ACC112 (cell line): ENCODE measurements around the gene USP48.

Experiments used
- H2AFZ ChIP-seq: fragments of 200-600 bp; sonication (generic); one replicate; pipeline ENCODE4 v1.6.0; 2017; ENCODE audit warnings: antibody characterized with exemption, low read length; ENCODE audit not compliant: unreplicated experiment
- H3K27ac ChIP-seq: fragments of 200-600 bp; sonication (generic); 2 replicates; pipeline ENCODE4 v1.5.1; 2014; ENCODE audit warnings: low read depth, mild to moderate bottlenecking, antibody characterized with exemption, low read length, moderate library complexity
- H3K27me3 ChIP-seq: fragments of 200-600 bp; sonication (generic); 2 replicates; pipeline ENCODE4 v1.6.1; 2014; ENCODE audit warnings: mild to moderate bottlenecking, antibody characterized with exemption, low read length, moderate library complexity, mixed read lengths; ENCODE audit not compliant: insufficient read depth
- H3K36me3 ChIP-seq: fragments of 200-600 bp; sonication (generic); 2 replicates; pipeline ENCODE4 v1.6.1; 2016; ENCODE audit warnings: mild to moderate bottlenecking, antibody characterized with exemption, low read length, moderate library complexity, mixed read lengths; ENCODE audit not compliant: insufficient read depth
- H3K4me1 ChIP-seq: fragments of 200-600 bp; sonication (generic); one replicate; pipeline ENCODE4 v1.6.1; 2016; ENCODE audit warnings: low read length, mixed read lengths; ENCODE audit not compliant: insufficient read depth, unreplicated experiment, control insufficient read depth
- H3K4me3 ChIP-seq: fragments of 200-600 bp; sonication (generic); 2 replicates; pipeline ENCODE4 v1.5.1; 2014; ENCODE audit warnings: mild to moderate bottlenecking, low read depth, low read length
- H3K79me2 ChIP-seq: fragments of 200-600 bp; sonication (generic); one replicate; pipeline ENCODE4 v1.6.0; 2016; ENCODE audit warnings: low read length; ENCODE audit not compliant: control insufficient read depth, unreplicated experiment, insufficient read depth

Gene USP48

DNA sequence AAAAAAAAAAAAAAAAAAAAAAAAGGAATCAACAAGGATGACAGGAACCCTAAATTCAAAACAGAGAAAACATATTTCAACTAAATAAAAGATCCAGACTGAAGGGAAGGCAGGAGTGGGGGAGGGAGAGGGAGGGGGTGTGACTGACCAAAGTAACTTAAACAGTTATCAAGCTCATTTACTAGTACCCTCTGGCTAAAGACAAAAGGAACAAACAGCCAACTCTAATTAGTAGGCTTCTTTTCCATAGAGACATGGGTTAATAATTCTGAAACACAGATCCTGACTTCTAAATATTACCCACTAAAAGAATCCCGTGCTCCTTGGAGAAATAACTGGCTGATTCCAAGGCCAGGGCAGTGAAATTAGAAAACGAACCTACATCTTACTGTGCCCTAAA, 23.8 kb downstream of the USP48 start:
- peaks cover 67% of the 10 kb centered on the region for H3K79me2 ChIP-seq
- no peaks in the 10 kb centered on the region for H3K27me3 ChIP-seq
- H3K36me3 ChIP-seq, result peaks cover 10% of the 10 kb centered on the region
- no peak overlapping the region for H3K27ac ChIP-seq
- H3K4me1 ChIP-seq, result peaks cover 16% of the 10 kb centered on the region
- no peak overlapping the region for H3K4me3 ChIP-seq
- no peak overlapping the region for H2AFZ ChIP-seq

DNA sequence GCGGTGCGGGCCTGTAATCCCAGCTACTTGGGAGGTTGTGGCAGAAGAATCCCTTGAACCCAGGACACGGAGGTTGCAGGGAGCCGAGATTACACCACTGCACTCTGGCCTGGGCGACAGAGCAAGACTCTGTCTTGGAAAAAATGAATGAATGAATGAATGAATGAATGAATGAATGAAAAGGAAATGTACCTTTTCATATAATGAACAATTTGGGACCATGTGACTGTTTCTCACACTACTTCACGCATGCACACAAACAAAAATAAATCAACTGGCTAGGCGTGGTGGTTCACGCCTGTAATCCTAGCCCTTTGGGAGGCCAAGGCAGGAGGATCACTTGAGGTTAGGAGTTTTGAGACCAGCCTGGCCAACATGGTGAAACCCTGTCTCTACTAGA, 24.3 kb downstream of the USP48 start:
- Histone ChIP-seq H3K79me2 (peaks cover 62% of the 10 kb centered on the region), H3K4me1 (peaks cover 11% of the 10 kb centered on the region), H3K36me3 (peaks cover 13% of the 10 kb centered on the region), H2AFZ (no peak overlapping the region), H3K4me3 (no peak overlapping the region), H3K27me3 (no peaks in the 10 kb centered on the region), H3K27ac (no peak overlapping the region)

DNA sequence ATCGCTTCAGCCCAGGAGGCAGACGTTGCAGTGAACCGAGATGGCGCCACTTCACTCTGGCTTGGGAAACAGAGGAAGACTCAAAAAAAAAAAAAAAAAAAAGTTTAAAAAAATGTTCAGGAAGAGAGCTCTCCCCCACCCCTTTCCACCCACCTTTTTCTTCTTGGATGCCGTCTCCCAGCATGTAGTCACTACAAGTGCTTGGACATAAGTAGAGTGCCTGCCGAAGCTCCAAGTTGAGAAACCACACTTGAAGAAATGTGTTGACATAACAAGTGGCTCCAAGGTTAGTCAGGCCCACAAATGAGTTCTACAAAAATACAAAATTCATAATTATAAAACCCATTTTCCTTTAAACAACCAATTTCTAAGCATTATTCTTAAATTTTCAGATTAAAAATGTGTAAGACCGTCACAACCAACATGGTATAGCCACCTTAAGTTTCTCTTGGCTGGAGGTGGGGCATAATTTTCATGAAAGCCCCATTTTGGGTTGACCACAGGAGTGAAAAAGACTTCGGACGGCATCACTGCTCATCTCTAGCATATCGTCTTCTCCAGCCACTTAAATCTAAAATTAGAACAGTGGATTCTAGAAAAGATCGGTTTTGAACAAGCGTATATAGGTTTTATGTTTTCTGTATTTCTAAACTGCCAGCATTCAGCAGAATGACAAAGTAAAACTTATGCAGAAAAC, 26.4 kb downstream of the USP48 start:
- no peak overlapping the region for H2AFZ ChIP-seq
- H3K4me1 ChIP-seq, result peaks cover 11% of the 10 kb centered on the region
- H3K36me3 ChIP-seq, result peaks cover 23% of the 10 kb centered on the region
- H3K27me3 ChIP-seq, result no peaks in the 10 kb centered on the region
- H3K4me3 ChIP-seq, result no peak overlapping the region
- H3K79me2 ChIP-seq, result peaks cover 44% of the 10 kb centered on the region
- no peak overlapping the region for H3K27ac ChIP-seq

DNA sequence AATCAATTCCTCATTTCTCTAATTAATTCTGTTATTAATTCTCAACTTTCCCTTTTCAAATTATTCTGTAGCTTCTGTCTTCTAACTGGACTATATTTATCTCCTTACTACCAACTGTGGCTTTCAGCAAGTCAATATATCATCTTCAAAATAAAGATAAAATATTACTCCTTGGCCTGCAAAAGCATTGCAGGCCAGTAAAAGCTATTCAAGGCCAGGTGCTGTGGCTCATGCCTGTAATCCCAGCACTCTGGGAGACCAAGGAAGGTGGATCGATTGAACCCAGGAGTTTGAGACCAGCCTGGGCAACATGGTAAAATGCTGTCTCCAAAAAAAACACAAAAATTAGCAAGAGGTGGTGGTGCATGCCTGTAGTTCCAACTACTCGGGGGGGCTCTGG, 27.9 kb downstream of the USP48 start:
- Histone ChIP-seq H3K79me2 (peaks cover 33% of the 10 kb centered on the region), H2AFZ (no peak overlapping the region), H3K27ac (no peak overlapping the region), H3K4me3 (no peak overlapping the region), H3K36me3 (peaks cover 27% of the 10 kb centered on the region), H3K4me1 (peaks cover 10% of the 10 kb centered on the region), H3K27me3 (no peaks in the 10 kb centered on the region)

DNA sequence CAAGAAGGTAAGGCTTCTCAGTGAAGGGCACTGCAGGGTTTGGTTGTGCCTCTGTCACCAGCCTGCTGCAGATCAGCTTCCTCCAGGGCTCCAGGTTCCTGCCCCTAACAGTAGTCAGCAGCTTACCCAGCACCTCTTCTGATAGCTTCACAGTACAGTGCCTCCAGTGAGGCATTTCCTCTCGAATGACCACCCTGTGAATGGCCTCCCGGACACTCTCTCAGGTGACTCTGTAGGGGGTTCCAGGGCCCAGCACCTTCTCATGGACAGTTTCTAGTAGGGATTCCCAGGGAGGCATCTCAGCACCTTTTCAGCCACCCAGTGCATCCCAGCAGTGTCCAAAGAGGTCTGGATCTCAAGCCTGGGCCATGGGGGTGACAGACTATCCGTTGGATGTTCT, 28.4 kb downstream of the USP48 start:
- no peak overlapping the region for H2AFZ ChIP-seq
- H3K79me2 ChIP-seq, result peaks cover 28% of the 10 kb centered on the region
- H3K27me3 ChIP-seq, result no peaks in the 10 kb centered on the region
- peaks cover 27% of the 10 kb centered on the region for H3K36me3 ChIP-seq
- no peak overlapping the region for H3K27ac ChIP-seq
- peaks cover 5% of the 10 kb centered on the region for H3K4me1 ChIP-seq
- no peak overlapping the region for H3K4me3 ChIP-seq

DNA sequence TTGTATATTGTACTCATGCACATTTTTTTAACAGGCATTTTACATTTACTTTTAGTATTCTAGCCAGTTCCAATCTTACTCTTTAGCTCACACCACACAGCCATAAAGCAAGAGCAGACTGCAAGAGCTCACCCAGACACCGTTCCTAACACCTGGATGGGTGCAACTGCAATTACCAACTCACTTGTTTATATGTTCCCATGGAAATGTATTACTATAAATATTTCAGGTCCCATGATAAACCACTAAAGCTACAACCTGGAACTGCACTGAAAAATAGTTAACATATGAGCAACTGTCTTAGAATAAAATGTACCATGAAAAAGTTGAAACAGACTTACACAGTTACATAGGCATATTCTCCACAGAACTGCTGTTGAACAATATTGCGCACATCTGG, 30.8 kb downstream of the USP48 start:
- peaks cover 35% of the 10 kb centered on the region for H3K36me3 ChIP-seq

DNA sequence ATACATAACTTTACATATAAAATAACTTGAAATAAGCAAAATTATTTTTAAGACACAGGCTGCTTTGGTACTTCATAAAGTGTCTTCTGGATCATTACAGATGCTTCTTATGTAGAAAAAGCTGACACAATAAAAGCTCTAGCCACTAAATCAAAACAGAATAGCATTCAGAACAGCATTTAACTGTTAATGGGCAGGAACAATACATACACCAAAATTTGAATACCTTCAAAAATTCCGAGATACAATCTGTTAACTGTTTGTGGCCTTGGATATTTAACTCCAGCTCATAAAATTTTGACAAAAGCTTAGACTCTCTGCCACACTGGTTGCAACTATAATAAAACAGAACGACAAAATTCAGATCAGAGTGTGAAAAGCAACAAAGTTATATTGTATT, 31.7 kb downstream of the USP48 start:
- H3K27ac ChIP-seq, result no peak overlapping the region

More for the DNA sequence above, 30.8 kb downstream of the USP48 start:
- Histone ChIP-seq H3K27me3 (no peaks in the 10 kb centered on the region), H3K4me3 (no peak overlapping the region), H3K27ac (no peak overlapping the region), H3K4me1 (no peaks in the 10 kb centered on the region), H2AFZ (no peak overlapping the region), H3K79me2 (peaks cover 5% of the 10 kb centered on the region)

DNA sequence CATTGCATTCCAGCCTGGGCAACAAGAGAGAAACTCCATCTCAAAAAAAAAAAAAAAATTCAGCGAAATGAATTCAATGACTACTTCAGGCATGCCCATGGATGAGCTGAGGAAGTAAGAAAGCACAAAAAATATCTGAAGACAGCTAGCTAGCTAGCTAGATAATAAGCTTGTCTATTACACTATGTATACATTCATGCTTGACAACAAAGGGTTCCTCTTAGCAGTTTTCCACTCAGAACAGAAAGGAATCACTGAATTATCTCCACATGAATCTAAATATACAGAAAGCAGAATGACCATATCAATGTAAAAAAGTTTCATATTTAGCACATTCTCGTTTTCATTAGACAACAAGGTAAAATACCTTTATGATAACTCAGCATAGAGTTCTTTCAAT, 32.1 kb downstream of the USP48 start:
- Histone ChIP-seq H3K4me3 (no peak overlapping the region), H3K4me1 (no peaks in the 10 kb centered on the region), H3K36me3 (peaks cover 35% of the 10 kb centered on the region), H2AFZ (no peak overlapping the region), H3K27ac (no peak overlapping the region), H3K27me3 (no peaks in the 10 kb centered on the region), H3K79me2 (no peaks in the 10 kb centered on the region)

More for the DNA sequence above, 31.7 kb downstream of the USP48 start:
- Histone ChIP-seq H3K4me1 (no peaks in the 10 kb centered on the region), H3K36me3 (peaks cover 35% of the 10 kb centered on the region), H3K4me3 (no peak overlapping the region), H3K27me3 (no peaks in the 10 kb centered on the region), H2AFZ (no peak overlapping the region), H3K79me2 (no peaks in the 10 kb centered on the region)

DNA sequence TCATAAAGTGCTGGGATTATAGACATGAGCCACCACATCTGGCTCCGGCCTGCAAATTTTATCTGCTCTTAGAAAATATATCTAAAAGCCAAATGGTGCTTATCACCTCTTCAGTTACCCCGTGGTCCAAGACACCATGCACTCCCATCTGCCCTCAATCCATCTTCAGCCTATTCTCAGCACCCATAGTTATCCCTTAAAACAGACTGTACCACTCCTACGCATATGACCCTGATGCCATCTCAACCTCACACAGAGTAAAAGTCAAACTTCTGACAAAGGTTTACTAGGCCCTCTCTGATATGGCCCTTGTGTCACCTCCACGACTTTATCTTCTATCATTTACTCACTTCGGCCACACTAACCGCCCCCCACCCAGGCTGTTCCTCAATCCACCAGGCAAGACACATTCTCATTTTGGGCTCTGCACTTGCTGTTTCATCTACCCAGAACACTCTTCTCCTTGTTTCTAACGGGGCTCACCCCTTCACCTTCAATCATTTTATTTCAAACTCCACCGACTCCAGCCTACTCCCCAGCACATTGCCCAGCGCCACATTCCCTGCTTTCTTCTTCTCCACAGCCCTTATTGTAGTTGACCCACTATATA, 33.0 kb downstream of the USP48 start:
- Histone ChIP-seq H3K4me3 (no peak overlapping the region), H3K27ac (no peak overlapping the region), H3K27me3 (no peaks in the 10 kb centered on the region), H2AFZ (no peak overlapping the region), H3K4me1 (no peaks in the 10 kb centered on the region), H3K79me2 (no peaks in the 10 kb centered on the region), H3K36me3 (peaks cover 31% of the 10 kb centered on the region)

DNA sequence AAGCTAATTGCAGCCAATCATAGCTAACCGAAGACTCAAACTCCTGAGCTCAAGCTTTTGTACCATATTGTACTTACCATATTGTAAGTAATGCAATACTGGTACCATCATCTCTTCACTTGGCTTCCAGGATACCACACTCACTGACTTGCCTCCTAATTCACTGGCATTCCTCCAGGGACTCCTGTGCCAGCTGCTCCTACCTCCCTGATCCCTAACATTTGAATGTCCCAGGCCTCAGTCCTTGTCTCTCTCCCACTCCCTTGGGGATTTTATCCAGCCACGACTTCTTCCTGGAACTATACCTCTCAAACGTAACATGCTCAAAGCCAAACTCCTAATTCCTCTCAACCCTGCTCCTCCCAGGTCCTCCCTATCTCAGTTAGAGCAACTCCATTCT, 33.8 kb downstream of the USP48 start:
- Histone ChIP-seq H3K27me3 (no peaks in the 10 kb centered on the region), H3K4me1 (no peaks in the 10 kb centered on the region), H3K27ac (no peak overlapping the region), H3K36me3 (peaks cover 24% of the 10 kb centered on the region), H3K79me2 (no peaks in the 10 kb centered on the region), H2AFZ (no peak overlapping the region), H3K4me3 (no peak overlapping the region)

DNA sequence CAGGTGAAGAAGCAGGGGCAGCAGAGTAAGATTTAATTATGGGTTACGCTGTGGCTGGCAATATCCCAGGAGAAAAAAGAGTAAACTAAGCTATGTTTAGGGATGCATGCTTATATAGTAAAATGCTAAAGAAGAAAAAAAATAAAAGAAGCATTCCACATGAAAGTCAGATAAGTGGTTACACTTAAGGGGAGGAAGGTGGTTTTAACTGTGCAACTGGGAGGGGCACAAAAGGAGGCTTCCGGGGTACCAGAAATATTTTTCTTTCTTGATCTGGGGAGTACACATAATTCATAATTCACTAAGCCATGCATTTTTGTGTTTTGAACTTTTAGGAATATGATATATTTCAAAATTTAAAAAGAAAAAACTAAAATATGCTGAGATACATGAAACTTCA, 39.5 kb downstream of the USP48 start:
- Histone ChIP-seq H3K27me3 (no peaks in the 10 kb centered on the region), H3K4me3 (no peak overlapping the region), H3K36me3 (peaks cover 8% of the 10 kb centered on the region; the same call in 1 of the 2 replicates), H3K27ac (no peak overlapping the region), H3K79me2 (no peaks in the 10 kb centered on the region), H3K4me1 (no peaks in the 10 kb centered on the region), H2AFZ (no peak overlapping the region)
